Measurements from ENCODE around the gene PCDHA10.
"Not testable (repeated sequence)": the region's sequence is repeated elsewhere in the genome, so short reads cannot be mapped to it uniquely, and the experiment has no call there.

Gene PCDHA10, protein sequence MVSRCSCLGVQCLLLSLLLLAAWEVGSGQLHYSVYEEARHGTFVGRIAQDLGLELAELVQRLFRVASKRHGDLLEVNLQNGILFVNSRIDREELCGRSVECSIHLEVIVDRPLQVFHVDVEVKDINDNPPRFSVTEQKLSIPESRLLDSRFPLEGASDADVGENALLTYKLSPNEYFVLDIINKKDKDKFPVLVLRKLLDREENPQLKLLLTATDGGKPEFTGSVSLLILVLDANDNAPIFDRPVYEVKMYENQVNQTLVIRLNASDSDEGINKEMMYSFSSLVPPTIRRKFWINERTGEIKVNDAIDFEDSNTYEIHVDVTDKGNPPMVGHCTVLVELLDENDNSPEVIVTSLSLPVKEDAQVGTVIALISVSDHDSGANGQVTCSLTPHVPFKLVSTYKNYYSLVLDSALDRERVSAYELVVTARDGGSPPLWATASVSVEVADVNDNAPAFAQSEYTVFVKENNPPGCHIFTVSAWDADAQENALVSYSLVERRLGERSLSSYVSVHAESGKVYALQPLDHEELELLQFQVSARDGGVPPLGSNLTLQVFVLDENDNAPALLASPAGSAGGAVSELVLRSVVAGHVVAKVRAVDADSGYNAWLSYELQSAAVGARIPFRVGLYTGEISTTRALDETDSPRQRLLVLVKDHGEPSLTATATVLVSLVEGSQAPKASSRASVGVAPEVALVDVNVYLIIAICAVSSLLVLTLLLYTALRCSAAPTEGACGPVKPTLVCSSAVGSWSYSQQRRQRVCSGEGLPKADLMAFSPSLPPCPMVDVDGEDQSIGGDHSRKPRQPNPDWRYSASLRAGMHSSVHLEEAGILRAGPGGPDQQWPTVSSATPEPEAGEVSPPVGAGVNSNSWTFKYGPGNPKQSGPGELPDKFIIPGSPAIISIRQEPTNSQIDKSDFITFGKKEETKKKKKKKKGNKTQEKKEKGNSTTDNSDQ

DNA sequence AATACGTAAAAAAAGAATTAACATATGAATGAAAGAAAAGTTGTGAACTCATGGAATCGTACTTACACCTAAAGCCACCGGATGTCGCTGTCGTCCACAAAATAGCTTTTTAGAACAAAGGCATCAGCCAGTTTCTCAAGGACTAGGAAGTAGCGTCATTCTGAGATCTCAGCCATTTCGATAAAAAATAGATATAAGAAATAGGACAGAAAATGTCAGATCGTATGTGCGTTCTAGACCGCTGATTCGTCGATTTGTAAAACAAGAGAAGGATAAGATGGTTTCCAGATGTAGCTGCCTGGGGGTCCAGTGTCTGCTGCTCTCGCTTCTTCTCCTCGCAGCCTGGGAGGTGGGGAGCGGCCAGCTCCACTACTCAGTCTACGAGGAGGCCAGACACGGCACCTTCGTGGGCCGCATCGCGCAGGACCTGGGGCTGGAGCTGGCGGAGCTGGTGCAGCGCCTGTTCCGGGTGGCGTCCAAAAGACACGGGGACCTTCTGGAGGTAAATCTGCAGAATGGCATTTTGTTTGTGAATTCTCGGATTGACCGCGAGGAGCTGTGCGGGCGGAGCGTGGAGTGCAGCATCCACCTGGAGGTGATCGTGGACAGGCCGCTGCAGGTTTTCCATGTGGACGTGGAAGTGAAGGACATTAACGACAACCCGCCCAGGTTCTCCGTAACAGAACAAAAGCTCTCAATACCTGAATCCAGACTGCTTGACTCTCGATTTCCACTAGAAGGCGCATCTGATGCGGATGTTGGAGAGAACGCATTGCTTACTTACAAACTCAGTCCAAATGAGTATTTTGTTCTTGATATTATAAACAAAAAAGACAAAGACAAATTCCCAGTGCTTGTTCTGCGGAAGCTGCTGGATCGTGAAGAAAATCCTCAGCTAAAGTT lies at the start of gene PCDHA10:
TSS of gene PCDHA10 (plus strand) at position 126 of the 903 bp plus-strand sequence. CDS start at position 278, 152 bp downstream.
- no peak for DNase-seq (ENCODE audit: low read depth in 2 of 2, low spot score in 1 of 2)

DNA sequence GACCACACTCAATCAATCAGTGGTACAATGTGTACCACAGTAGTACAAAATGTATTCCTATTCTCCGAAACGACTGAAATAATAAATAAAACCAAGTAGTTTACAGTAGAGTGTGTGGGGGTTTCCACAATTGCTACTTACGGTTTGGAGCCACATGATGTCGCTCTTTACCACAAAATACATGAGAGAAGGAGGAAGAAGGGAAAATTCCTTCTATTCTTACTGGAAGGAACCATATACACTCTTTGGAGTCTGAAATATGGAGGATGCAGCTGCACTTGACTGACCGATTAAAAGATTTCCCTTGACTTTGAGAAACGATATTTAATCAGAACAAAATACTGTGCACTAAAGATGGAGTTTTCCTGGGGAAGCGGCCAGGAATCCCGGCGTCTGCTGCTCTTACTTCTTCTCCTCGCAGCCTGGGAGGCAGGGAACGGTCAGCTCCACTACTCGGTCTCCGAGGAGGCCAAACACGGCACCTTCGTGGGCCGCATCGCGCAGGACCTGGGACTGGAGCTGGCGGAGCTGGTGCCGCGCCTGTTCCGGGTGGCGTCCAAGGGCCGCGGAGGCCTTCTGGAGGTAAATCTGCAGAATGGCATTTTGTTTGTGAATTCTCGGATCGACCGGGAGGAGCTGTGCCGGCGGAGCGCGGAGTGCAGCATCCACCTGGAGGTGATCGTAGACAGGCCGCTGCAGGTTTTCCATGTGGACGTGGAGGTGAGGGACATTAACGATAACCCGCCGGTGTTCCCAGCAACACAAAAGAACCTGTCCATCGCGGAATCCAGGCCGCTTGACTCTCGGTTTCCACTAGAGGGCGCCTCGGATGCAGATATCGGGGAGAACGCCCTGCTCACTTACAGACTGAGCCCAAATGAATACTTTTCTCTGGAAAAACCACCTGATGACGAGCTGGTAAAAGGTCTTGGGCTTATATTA lies 48.6 kb upstream of the PCDHA10 start, which contains the start of gene PCDHA4:
TSS of gene PCDHA4 (plus strand) at position 235 of the 942 bp plus-strand sequence.
- DNase-seq (ENCODE audit: low read depth in 2 of 2, low spot score in 1 of 2), result no peak

DNA sequence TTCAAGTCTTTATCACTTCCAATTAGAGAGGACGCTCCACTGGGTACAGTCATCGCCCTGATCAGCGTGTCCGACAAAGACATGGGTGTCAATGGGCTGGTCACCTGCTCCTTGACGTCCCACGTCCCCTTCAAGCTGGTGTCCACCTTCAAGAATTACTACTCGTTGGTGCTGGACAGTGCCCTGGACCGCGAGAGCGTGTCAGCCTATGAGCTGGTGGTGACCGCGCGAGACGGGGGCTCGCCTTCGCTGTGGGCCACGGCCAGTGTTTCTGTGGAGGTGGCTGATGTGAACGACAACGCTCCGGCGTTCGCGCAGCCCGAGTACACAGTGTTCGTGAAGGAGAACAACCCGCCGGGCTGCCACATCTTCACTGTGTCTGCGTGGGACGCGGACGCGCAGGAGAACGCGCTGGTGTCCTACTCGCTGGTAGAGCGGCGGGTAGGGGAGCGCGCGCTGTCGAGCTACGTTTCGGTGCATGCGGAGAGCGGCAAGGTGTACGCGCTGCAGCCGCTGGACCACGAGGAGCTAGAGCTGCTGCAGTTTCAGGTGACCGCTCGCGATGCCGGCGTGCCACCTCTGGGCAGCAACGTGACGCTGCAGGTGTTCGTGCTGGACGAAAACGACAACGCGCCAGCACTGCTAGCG lies 47.3 kb upstream of the PCDHA10 start:
- DNase-seq (ENCODE audit: low read depth in 2 of 2, low spot score in 1 of 2), result not testable (repeated sequence)

DNA sequence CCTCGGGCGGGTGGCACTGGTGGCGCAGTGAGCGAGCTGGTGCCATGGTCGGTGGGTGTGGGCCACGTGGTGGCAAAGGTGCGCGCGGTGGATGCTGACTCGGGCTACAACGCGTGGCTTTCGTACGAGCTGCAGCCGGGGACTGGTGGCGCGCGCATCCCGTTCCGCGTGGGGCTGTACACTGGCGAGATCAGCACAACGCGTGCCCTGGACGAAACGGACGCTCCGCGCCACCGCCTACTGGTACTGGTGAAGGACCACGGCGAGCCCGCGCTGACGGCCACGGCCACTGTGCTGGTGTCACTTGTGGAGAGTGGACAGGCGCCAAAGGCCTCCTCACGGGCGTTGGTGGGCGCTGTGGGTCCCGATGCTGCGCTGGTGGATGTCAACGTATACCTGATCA lies 46.8 kb upstream of the PCDHA10 start:
- DNase-seq (ENCODE audit: low read depth in 2 of 2, low spot score in 1 of 2), result no peak

DNA sequence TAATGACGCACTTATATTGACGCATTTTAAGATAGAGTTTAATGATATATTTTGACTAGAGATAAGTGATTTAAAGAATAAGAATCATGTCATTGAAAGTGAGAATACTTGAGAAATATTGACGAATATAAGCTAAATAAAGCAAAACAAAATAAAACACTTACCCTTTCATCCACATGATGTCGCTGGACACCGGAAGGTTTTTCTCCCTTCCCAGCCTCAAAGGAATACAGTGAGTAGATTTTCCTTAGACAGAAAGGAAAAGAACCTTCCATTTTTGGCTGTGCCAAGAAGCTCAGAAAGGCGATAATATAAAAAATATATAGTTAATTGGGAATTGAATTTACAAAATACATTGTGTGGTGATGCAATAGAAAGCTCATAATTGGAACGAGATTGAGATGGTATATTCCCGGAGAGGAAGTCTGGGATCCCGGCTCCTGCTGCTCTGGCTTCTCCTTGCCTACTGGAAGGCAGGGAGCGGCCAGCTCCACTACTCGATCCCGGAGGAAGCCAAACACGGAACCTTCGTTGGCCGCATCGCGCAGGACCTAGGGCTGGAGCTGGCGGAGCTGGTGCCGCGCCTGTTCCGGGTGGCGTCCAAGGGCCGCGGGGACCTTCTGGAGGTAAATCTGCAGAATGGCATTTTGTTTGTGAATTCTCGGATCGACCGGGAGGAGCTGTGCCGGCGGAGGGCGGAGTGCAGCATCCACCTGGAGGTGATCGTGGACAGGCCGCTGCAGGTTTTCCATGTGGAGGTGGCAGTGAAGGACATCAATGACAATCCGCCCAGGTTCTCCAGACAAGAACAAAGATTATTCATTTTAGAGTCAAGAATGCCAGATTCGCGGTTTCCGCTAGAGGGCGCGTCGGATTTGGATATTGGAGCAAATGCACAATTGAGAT lies 34.1 kb upstream of the PCDHA10 start, which contains the start of gene PCDHA5:
TSS of gene PCDHA5 (plus strand) at position 239 of the 906 bp plus-strand sequence.
- DNase-seq (ENCODE audit: low read depth in 2 of 2, low spot score in 1 of 2), result no peak

DNA sequence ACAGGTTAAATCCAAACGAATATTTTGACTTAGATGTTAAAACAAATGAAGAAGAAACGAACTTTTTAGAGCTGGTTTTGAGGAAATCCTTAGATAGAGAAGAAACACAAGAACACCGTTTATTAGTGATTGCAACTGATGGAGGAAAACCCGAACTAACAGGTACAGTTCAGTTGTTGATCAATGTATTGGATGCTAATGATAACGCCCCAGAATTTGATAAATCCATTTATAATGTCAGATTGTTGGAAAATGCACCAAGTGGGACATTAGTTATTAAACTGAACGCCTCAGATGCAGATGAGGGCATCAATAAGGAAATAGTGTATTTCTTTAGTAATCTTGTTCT lies 33.4 kb upstream of the PCDHA10 start:
- DNase-seq (ENCODE audit: low read depth in 2 of 2, low spot score in 1 of 2), result no peak

DNA sequence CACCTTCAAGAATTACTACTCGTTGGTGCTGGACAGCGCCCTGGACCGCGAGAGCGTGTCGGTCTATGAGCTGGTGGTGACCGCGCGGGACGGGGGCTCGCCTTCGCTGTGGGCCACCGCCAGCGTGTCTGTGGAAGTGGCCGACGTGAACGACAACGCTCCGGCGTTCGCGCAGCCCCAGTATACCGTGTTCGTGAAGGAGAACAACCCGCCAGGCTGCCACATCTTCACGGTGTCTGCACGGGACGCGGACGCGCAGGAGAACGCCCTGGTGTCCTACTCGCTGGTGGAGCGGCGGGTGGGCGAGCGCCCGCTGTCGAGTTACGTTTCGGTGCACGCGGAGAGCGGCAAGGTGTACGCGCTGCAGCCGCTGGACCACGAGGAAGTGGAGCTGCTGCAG lies 32.7 kb upstream of the PCDHA10 start:
- DNase-seq (ENCODE audit: low read depth in 2 of 2, low spot score in 1 of 2), result not testable (repeated sequence)

DNA sequence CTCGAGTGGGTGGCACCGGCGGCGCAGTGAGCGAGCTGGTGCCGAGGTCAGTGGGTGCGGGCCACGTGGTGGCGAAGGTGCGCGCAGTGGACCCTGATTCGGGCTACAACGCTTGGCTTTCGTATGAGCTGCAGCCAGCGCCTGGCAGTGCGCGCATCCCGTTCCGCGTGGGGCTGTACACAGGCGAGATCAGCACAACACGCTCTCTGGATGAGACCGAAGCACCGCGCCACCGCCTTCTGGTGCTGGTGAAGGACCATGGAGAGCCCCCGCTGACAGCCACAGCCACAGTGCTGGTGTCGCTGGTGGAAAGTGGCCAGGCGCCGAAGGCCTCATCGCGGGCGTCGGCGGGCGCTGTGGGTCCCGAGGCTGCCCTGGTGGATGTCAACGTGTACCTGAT lies 32.2 kb upstream of the PCDHA10 start:
- DNase-seq (ENCODE audit: low read depth in 2 of 2, low spot score in 1 of 2), result no peak

DNA sequence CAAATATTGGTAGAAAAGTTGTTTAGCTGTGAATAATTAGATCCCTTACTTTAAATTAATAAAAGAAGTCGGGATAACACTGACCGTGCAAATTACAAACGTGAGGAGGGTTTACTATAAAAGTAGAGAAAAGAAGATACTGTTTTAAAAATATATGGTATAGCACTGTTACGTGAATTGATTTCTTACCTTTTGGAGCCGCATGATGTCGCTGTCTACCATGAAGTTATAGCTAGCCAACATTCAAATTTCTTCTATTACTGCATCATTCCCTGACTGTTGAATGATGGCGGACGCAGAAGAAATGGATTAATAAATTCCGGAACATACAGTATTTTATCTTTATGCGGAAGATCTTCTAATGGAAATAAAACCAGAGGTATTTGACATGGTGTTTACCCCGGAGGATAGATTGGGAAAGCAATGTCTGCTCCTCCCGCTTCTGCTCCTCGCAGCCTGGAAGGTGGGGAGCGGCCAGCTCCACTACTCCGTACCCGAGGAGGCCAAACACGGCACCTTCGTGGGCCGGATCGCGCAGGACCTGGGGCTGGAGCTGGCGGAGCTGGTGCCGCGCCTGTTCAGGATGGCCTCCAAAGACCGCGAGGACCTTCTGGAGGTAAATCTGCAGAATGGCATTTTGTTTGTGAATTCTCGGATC lies 27.9 kb upstream of the PCDHA10 start, which contains the start of gene PCDHA6:
TSS of gene PCDHA6 (plus strand) at position 257 of the 658 bp plus-strand sequence. CDS start at position 389, 132 bp downstream.
- DNase-seq (ENCODE audit: low read depth in 2 of 2, low spot score in 1 of 2), result no peak

DNA sequence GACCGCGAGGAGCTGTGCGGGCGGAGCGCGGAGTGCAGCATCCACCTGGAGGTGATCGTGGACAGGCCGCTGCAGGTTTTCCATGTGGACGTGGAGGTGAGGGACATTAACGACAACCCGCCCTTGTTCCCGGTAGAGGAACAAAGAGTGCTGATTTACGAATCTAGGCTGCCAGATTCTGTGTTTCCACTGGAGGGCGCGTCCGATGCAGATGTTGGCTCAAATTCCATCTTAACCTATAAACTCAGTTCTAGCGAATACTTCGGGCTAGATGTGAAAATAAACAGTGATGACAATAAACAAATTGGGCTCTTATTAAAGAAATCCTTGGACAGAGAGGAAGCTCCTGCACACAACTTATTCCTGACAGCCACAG lies 27.3 kb upstream of the PCDHA10 start:
- DNase-seq (ENCODE audit: low read depth in 2 of 2, low spot score in 1 of 2), result no peak

DNA sequence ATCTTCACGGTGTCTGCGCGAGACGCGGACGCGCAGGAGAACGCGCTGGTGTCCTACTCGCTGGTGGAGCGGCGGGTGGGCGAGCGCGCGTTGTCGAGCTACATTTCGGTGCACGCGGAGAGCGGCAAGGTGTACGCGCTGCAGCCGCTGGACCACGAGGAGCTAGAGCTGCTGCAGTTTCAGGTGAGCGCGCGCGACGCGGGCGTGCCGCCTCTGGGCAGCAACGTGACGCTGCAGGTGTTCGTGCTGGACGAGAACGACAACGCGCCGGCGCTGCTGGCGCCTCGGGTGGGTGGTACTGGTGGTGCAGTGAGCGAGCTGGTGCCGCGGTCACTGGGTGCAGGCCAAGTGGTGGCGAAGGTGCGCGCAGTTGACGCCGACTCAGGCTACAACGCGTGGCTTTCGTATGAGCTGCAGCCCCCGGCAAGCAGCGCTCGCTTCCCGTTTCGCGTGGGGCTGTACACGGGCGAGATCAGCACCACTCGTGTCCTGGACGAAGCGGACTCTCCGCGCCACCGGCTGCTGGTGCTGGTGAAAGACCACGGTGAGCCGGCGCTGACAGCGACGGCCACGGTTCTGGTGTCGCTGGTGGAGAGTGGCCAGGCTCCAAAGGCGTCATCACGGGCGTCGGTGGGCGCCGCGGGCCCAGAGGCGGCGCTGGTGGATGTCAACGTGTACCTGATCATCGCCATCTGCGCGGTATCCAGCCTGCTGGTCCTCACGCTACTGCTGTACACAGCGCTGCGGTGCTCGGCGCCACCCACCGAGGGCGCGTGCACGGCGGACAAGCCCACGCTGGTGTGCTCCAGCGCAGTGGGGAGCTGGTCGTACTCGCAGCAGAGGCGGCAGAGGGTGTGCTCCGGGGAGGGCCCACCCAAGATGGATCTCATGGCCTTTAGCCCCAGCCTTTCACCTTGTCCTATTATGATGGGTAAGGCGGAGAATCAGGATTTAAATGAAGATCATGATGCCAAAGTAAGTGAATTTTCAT lies 25.9 kb upstream of the PCDHA10 start:
- not testable (repeated sequence) for DNase-seq (ENCODE audit: low read depth in 2 of 2, low spot score in 1 of 2)

DNA sequence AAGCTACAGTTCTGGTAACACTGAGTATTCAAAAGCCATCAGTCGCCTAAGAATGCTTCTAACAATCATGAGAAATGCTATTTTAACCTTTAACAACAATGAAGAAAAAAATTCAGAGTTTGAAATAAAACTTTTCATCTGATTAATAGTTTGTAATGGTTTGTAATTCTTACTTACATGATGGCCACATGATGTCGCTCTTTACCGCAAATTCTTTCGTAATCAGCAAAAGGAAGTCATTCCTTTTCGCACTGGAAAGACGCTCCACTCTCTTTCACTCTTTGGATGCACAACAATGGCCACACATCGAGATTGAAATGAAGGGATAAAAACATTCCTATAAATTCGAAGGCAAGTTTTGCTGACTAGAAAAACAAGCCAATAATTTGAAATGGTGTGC lies 21.7 kb upstream of the PCDHA10 start, which contains the start of gene PCDHA7:
TSS of gene PCDHA7 (plus strand) at position 277 of the 400 bp plus-strand sequence. CDS start at position 392, 115 bp downstream.
- DNase-seq (ENCODE audit: low read depth in 2 of 2, low spot score in 1 of 2), result no peak

DNA sequence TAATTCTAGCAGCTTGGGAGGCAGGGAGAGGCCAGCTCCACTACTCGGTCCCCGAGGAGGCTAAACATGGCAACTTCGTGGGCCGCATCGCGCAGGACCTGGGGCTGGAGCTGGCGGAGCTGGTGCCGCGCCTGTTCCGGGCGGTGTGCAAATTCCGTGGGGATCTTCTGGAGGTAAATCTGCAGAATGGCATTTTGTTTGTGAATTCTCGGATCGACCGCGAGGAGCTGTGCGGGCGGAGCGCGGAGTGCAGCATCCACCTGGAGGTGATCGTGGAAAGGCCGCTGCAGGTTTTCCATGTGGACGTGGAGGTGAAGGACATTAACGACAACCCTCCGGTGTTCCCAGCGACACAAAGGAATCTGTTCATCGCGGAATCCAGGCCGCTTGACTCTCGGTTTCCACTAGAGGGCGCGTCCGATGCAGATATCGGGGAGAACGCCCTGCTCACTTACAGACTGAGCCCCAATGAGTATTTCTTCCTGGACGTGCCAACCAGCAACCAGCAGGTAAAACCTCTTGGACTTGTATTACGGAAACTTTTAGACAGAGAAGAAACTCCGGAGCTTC lies 21.2 kb upstream of the PCDHA10 start:
- DNase-seq (ENCODE audit: low read depth in 2 of 2, low spot score in 1 of 2), result not testable (repeated sequence)

DNA sequence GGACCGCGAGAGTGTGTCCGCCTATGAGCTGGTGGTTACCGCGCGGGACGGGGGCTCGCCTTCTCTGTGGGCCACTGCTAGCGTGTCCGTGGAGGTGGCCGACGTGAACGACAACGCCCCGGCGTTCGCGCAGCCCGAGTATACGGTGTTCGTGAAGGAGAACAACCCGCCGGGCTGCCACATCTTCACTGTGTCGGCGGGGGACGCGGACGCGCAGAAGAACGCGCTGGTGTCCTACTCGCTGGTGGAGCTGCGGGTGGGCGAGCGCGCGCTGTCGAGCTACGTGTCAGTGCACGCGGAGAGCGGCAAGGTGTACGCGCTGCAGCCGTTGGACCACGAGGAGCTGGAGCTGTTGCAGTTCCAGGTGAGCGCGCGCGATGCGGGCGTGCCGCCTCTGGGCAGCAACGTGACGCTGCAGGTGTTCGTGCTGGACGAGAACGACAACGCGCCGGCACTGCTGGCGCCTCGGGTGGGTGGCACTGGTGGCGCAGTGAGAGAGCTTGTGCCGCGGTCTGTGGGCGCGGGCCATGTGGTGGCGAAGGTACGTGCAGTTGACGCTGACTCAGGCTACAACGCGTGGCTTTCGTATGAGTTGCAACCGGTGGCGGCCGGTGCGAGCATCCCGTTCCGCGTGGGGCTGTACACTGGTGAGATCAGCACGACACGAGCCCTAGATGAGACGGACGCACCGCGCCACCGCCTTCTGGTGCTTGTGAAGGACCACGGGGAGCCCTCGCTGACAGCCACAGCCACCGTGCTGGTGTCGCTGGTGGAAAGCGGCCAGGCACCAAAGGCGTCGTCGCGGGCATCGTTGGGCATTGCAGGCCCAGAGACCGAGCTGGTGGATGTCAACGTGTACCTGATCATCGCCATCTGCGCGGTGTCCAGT lies 19.8 kb upstream of the PCDHA10 start:
- DNase-seq (ENCODE audit: low read depth in 2 of 2, low spot score in 1 of 2), result no peak
